Prostate gland (tissue), 2 donors: ENCODE data around the gene EPHA6.

ENCODE experiments used
- CTCF ChIP-seq, 4 experiments: fragments of 200-600 bp in 2 of 4; fragments of 450-650 bp in 2 of 4; sonication (generic) in 2 of 4; IDR thresholded peaks; 1 replicate in 3 of 4; 2 replicates in 1 of 4; pipeline ENCODE4 v1.5.1; 2016 to 2019; ENCODE audit warnings: antibody characterized with exemption in 4 of 4, mild to moderate bottlenecking in 2 of 4, moderate library complexity in 2 of 4
- POLR2A ChIP-seq: fragments of 450-650 bp; IDR thresholded peaks from one replicate; pipeline ENCODE4 v1.6.1; 2016; ENCODE audit warnings: antibody characterized with exemption, mild to moderate bottlenecking

GRCh38 chr3:97497138-97497537, 682.7 kb downstream of the EPHA6 start:
- TF ChIP-seq CTCF (IDR thresholded peaks at IDR 0.05) (no peak), POLR2A (no peak)
